Pancreas (tissue), 10 donors: ENCODE results near the gene MYO9A. TPM values are rescaled to one million over a fixed set of nuclear protein-coding genes. Genes with fewer than 3 reads are reported as not detected.

Experiments used
- ATAC-seq, 4 donors: fragments of 200-7000 bp; cut with Tn5 transposase; one replicate each; pipeline versions ENCODE4 v1.8.0 to v1.9.1; 2020; ENCODE audit warnings: mild to moderate bottlenecking in 4 of 4, moderate library complexity in 4 of 4
- DNase-seq, 6 donors: peaks; one replicate each; pipeline ENCODE4 v3.0.0-alpha.2; 2020
- FAIRE-seq: peaks from 2 replicates; lab custom pipeline; 2012; peaks lifted over from hg19 to GRCh38; lab: Jason Lieb, UNC
- H3K27ac ChIP-seq, 4 donors: fragments of 200-600 bp; sonication (generic); 1 replicate in 3 of 4; 2 replicates in 1 of 4; pipeline versions ENCODE4 v1.5.0 to v1.8.0; 2020
- H3K27me3 ChIP-seq, 4 donors: fragments of 200-600 bp; one replicate each; pipeline ENCODE4 v1.8.0; 2021
- H3K36me3 ChIP-seq, 3 donors: fragments of 200-600 bp; sonication (generic) in 1 of 3; one replicate each; pipeline versions ENCODE4 v1.5.0 to v1.8.0; 2020 to 2021
- H3K4me1 ChIP-seq, 3 donors: fragments of 200-600 bp; one replicate each; pipeline ENCODE4 v1.8.0; 2021
- H3K4me3 ChIP-seq, 4 donors: fragments of 200-600 bp; sonication (generic) in 2 of 4; one replicate each; pipeline versions ENCODE4 v1.5.0 to v1.8.0; 2020 to 2021
- H3K9me3 ChIP-seq, 4 donors: fragments of 200-600 bp; one replicate each; pipeline ENCODE4 v1.8.0; 2021
- WGBS, 2 donors: extraction: QIAGEN DNeasy Blood & Tissue Kit; methylation state at CpG; one replicate each; pipeline ENCODE4 v1.1.7; 2013; 5-methylcytosine and 5-hydroxymethylcytosine counted together
- intact Hi-C, 3 donors: fragments of 100-400 bp; cut with DNase I; formaldehyde crosslinking; loops; one replicate each; pipeline versions ENCODE4 v1.11.1 to v1.14.2; 2022
- polyA plus RNA-seq, 2 donors: library from polyadenylated mRNA; stranded (reverse); fragments of 200-250 nt; gene quantifications; one replicate each; pipeline ENCODE4 v1.2.3, GENCODE V29; 2013
- total RNA-seq, 6 donors: library from RNA; stranded (reverse); fragmentation: NEBNext Ultra II Directional in 4 of 6; extraction: Animal tissue kit (Norgen Biotek cat#: 25700) in 4 of 6; gene quantifications; one replicate each; pipeline versions ENCODE4 v1.2.1 to v1.2.4, GENCODE V29; 2021 to 2023
- TF ChIP-seq, protein P1 (sequence below), 4 donors: fragments of 200-600 bp; sonication (generic) in 3 of 4; IDR thresholded peaks; one replicate each; pipeline versions ENCODE4 v1.5.0 to v1.8.0; 2021; ENCODE audit warnings: antibody characterized with exemption in 4 of 4
- donor health status: healthy with polysubstance abuse.
- donor health status: DM: no; HTN: no; CAD: no; lungs with moderate emphysema.
- donor health status: DM: no; HTN: no; CAD: no.
- donor health status: control.
- donor health status: control.
- donor health status: Bipolar disorder and iron deficiency.
- donor health status: DM: yes; HTN: yes; CAD: no.
- donor health status: DM: no; HTN: no; CAD: no.
- donor health status: DM: no; HTN: no; CAD: no.
- donor health status: DM: yes; HTN: yes; CAD: no.

Gene MYO9A
- total and polyA plus RNA-seq, 8 donors = 1.2 to 21.0 (median 7.8) TPM

DNA sequence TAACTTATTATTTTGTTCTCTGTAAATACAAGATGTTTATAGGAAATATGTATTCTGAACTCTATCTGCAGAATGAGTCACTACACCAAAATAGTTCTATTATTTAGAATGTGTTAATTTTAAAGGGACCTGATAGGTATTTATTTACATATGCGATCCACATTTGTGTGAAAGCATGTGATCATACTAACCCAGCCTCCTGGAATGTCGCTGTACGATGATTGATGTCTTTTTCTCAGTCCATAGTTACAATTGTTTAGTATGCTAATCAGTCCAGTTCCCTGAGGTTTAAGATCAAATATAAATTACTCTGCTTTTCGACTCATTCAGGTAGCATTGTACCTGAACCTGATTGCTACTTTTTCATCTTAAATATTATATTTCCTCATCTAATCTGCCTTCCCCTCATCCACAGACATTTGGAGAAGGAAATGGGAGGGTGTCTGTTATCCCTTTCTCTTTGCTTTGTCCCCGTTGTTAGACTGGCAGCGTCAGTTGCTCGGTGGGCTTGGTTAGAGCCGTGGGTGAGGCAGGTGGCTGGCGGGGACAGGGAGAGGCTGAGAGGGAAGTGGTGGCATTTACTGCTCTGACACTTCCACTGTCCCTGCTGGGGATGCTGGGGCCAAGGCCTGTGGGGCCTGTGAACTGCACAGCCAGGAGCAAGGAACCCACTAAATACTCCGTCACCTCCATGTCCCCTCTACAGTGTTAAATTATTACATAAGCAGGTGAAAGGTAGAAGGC lies 335.4 kb downstream of the MYO9A start:
- no peaks in the 10 kb centered on the region for H3K4me1 ChIP-seq
- no peak for DNase-seq
- 37 to 44% methylated on average over 10 of the region's 10 CpGs for WGBS, 2 donors
- TF ChIP-seq, protein P1, sequence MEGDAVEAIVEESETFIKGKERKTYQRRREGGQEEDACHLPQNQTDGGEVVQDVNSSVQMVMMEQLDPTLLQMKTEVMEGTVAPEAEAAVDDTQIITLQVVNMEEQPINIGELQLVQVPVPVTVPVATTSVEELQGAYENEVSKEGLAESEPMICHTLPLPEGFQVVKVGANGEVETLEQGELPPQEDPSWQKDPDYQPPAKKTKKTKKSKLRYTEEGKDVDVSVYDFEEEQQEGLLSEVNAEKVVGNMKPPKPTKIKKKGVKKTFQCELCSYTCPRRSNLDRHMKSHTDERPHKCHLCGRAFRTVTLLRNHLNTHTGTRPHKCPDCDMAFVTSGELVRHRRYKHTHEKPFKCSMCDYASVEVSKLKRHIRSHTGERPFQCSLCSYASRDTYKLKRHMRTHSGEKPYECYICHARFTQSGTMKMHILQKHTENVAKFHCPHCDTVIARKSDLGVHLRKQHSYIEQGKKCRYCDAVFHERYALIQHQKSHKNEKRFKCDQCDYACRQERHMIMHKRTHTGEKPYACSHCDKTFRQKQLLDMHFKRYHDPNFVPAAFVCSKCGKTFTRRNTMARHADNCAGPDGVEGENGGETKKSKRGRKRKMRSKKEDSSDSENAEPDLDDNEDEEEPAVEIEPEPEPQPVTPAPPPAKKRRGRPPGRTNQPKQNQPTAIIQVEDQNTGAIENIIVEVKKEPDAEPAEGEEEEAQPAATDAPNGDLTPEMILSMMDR (IDR thresholded peaks at IDR 0.05) = no peak
- peak in 1 of 4 donors; percentile 34 for ATAC-seq
- no peaks in the 10 kb centered on the region for H3K9me3 ChIP-seq
- no peak overlapping the region for H3K27ac ChIP-seq
- no peaks in the 10 kb centered on the region for H3K36me3 ChIP-seq
- H3K4me3 ChIP-seq = no peak overlapping the region
- H3K27me3 ChIP-seq = no peaks in the 10 kb centered on the region
- FAIRE-seq = no peak
- intact Hi-C loops = no loop called here

DNA sequence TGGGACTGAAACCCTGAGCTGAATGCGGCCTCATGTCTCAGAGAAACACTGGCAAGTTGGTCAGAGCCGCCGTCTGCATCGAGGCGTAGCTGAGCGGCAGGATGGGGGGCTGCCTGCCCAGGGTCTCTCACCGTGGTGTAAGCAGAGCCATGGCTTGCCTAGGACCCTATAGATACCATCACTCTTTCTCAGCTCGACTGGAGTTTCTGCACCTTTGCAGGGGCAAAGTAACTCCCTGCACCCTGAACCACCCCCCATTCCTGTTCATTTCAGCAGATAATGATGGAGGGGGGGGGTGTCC lies 336.0 kb downstream of the MYO9A start:
- DNase-seq (no peak), ATAC-seq (no peak), FAIRE-seq (no peak)
- Histone ChIP-seq H3K27ac (no peak overlapping the region), H3K27me3 (no peaks in the 10 kb centered on the region), H3K36me3 (no peaks in the 10 kb centered on the region), H3K4me1 (no peaks in the 10 kb centered on the region), H3K9me3 (no peaks in the 10 kb centered on the region), H3K4me3 (no peak overlapping the region)
- 58 to 67% methylated on average over 8 of the region's 8 CpGs for WGBS, 2 donors
- intact Hi-C loops = no loop called here
- TF ChIP-seq, protein P1 (IDR thresholded peaks at IDR 0.05) = no peak

DNA sequence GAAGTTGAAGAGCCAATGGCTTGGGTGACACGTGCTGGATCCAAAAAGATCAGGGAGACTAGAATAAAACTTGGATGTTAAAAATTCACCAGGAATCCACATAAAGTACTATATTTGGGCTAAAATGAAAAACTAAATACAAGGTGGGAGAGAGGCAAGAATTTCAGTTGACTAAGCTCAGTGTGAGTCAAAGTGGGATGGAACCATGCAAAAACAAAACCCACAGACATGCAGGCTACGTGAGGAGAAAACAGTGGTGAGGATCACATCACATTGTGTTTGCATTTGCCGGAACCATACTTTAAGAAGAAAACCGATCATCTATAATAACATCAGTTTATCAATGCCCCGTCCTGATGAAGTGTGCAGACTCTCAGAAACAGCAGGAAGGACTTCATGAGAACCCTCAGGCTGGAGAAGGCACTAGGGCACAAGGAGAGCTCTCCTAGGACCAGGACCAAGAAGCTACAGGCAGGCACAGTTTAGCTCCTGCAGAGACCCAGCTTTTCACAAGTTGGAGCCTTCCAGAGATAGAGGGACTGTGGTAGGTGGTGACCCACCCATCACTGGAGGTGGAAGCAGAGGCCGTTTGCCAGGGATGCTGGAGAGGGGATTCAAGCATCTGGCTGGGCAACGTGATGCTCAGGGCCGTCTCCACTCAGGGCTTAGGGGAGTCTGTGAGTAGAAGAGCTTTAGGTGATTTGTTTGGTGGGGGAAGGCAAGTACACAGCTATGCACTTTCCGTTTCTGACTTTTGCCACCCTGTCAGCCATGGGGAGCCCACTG lies 336.6 kb downstream of the MYO9A start:
- TF ChIP-seq, protein P1 (IDR thresholded peaks at IDR 0.05) = no peak
- DNase-seq (no peak), FAIRE-seq (no peak), ATAC-seq (no peak)
- intact Hi-C loops = no loop called here
- no peak overlapping the region for H3K4me3 ChIP-seq
- no peaks in the 10 kb centered on the region for H3K27me3 ChIP-seq
- no peaks in the 10 kb centered on the region for H3K4me1 ChIP-seq
- no peaks in the 10 kb centered on the region for H3K9me3 ChIP-seq
- WGBS, 2 donors = 54 to 66% methylated on average over 9 of the region's 9 CpGs
- no peaks in the 10 kb centered on the region for H3K36me3 ChIP-seq
- no peak overlapping the region for H3K27ac ChIP-seq

GRCh38 chr15:71780115-71780976 lies 337.6 kb downstream of the MYO9A start:
- DNase-seq = peak in 1 of 6 donors; percentile 34
- Histone ChIP-seq H3K27me3 (no peaks in the 10 kb centered on the region), H3K27ac (peak overlapping the region in 2 of 4 donors; percentile 28 to 50), H3K4me1 (no peaks in the 10 kb centered on the region), H3K9me3 (no peaks in the 10 kb centered on the region), H3K4me3 (no peak overlapping the region), H3K36me3 (no peaks in the 10 kb centered on the region)
- FAIRE-seq = no peak
- WGBS, 2 donors = 10 to 11% methylated on average over 13 of the region's 13 CpGs
- peak; percentile 53 to 81 (median 72) for ATAC-seq
- intact Hi-C loops = no loop called here
- TF ChIP-seq, protein P1 (IDR thresholded peaks at IDR 0.05) = peak; percentile 41 to 67 (median 46)
